Measurements from ENCODE around the gene ZMPSTE24.

The ZMPSTE24 gene

GRCh38 chr1:40232444-40232843 is 25.6 kb upstream of the ZMPSTE24 start:
- TF ChIP-seq, protein P1, sequence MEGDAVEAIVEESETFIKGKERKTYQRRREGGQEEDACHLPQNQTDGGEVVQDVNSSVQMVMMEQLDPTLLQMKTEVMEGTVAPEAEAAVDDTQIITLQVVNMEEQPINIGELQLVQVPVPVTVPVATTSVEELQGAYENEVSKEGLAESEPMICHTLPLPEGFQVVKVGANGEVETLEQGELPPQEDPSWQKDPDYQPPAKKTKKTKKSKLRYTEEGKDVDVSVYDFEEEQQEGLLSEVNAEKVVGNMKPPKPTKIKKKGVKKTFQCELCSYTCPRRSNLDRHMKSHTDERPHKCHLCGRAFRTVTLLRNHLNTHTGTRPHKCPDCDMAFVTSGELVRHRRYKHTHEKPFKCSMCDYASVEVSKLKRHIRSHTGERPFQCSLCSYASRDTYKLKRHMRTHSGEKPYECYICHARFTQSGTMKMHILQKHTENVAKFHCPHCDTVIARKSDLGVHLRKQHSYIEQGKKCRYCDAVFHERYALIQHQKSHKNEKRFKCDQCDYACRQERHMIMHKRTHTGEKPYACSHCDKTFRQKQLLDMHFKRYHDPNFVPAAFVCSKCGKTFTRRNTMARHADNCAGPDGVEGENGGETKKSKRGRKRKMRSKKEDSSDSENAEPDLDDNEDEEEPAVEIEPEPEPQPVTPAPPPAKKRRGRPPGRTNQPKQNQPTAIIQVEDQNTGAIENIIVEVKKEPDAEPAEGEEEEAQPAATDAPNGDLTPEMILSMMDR (IDR thresholded peaks at IDR 0.05; ENCODE audit: low read depth, low read length, missing control alignments): no peak
- no peak for DNase-seq (ENCODE audit: extremely low read depth, low read depth)

DNA sequence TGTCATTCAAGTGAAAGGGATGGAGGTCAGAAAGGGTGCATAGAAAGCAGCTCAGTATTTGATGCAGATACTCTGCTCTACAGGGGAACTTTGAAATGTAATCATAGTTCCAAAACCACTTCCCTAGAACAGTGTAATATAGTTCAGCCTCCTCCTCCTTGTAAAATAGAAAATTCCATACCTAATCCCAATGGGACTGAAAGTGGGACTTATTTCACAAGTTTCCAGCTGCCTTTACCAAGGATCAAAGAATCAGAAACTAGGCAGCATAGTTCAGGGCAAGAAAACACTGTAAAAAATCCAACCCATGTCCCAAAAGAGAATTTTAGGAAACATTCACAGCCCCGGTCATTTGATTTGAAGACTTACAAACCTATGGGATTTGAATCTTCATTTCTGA is 18.4 kb upstream of the ZMPSTE24 start:
- TF ChIP-seq, protein P1 (IDR thresholded peaks at IDR 0.05; ENCODE audit: low read depth, low read length, missing control alignments): no peak
- no peak for DNase-seq (ENCODE audit: extremely low read depth, low read depth)
- H3K4me3 ChIP-seq (replicated peaks; ENCODE audit: low read depth, low read length): no peak overlapping the region

More at GRCh38 chr1:40232444-40232843, 25.6 kb upstream of the ZMPSTE24 start:
- no peak overlapping the region for H3K4me3 ChIP-seq (replicated peaks; ENCODE audit: low read depth, low read length)

DNA sequence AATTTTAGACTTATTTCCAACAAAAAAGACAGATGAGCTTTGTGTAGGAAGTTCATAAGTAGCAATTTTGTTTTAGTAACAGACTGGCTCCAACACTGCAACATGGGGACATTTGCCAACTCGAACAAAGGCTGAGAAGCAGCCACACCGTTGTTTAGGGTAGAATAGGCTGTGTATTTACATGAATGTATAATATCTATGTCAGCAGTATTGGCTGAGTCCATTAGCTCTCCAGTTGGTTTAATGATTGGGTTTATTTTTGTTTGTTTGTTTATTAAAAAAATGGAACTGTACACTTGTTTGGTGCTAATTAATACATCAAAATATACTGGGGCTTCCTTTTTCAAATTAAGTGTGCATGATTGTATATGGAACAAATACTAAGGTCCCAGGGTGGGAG is 17.6 kb upstream of the ZMPSTE24 start:
- H3K4me3 ChIP-seq (replicated peaks; ENCODE audit: low read depth, low read length): no peak overlapping the region
- DNase-seq (ENCODE audit: extremely low read depth, low read depth): no peak
- TF ChIP-seq, protein P1 (IDR thresholded peaks at IDR 0.05; ENCODE audit: low read depth, low read length, missing control alignments): no peak

DNA sequence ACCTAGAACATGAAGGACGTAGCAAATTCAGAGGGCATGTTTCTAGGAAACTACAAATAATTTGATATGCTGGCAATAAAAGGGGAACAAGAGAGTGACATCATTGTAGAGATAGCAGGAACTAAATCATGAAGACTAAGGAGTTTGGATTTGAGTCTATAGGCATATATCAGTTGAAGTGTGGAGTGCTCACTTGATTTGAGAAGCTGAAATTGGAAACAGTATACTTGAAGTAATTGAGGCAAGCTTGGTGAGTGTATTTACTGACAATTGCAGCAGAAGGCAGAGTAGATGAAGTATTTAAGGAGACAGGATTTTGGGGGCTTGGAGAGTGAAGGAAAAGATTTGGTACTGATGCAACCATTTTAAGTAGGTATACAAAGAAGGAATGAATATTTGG is 16.7 kb upstream of the ZMPSTE24 start:
- DNase-seq (ENCODE audit: extremely low read depth, low read depth): no peak
- no peak overlapping the region for H3K4me3 ChIP-seq (replicated peaks; ENCODE audit: low read depth, low read length)
- TF ChIP-seq, protein P1 (IDR thresholded peaks at IDR 0.05; ENCODE audit: low read depth, low read length, missing control alignments): no peak

DNA sequence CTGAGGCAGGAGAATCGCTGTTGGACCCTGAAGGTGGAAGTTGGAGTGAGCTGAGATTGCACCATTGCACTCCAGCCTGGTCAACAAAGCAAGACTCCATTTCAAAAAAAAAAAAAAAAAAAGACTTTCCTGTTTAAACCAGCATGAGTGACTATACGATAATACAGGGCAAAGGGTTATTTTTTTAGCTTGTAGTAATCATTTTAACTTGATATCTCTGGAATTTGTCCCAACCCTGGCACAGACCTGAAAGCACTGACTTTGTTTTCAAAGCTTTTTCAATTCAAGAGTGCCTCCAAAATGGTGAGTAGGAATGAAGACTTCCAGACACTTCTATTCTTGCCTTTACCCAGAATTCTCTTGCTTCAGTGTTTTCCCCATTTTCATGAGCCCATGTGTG is 14.7 kb upstream of the ZMPSTE24 start:
- no peak overlapping the region for H3K4me3 ChIP-seq (replicated peaks; ENCODE audit: low read depth, low read length)
- TF ChIP-seq, protein P1 (IDR thresholded peaks at IDR 0.05; ENCODE audit: low read depth, low read length, missing control alignments): no peak
- DNase-seq (ENCODE audit: extremely low read depth, low read depth): no peak

DNA sequence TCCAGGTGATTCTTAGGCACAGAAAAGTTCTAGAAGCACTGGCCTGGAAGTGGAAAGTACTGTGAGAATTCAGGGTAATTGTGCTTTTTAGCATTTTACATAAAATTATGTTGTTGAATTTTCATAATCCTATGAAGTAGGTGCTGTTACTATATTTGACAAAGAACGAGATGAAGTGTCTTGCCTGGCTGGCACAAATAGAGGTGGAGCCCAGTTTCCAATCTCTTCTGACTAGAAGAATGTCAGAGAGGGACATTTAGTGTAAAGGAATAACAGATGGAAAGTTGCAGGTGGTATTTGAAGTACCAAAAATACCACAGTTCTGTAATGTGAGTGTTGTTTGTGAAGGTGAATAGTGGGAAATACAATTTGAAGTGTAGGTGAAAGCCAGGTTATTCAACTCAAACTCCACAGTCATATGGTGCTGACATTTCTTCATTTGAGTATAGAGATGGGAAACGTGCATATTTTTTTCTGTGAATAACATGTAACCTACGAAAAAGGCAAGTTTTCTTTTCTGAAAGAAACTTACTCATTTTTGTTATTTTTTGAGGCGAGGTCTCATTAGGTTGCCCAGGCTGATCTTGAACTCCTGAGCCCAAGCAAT is 13.8 kb upstream of the ZMPSTE24 start:
- no peak overlapping the region for H3K4me3 ChIP-seq (replicated peaks; ENCODE audit: low read depth, low read length)
- TF ChIP-seq, protein P1 (IDR thresholded peaks at IDR 0.05; ENCODE audit: low read depth, low read length, missing control alignments): no peak
- no peak for DNase-seq (ENCODE audit: extremely low read depth, low read depth)

GRCh38 chr1:40245686-40246085 is 12.3 kb upstream of the ZMPSTE24 start:
- DNase-seq (ENCODE audit: extremely low read depth, low read depth): no peak
- no peak overlapping the region for H3K4me3 ChIP-seq (replicated peaks; ENCODE audit: low read depth, low read length)
- TF ChIP-seq, protein P1 (IDR thresholded peaks at IDR 0.05; ENCODE audit: low read depth, low read length, missing control alignments): no peak
